Measurements from ENCODE around the gene CIB4. TPM values are rescaled to one million over a fixed set of nuclear protein-coding genes. Genes with fewer than 3 reads are reported as not detected.
A peak's percentile ranks its signal among the peaks of the same experiment; 100 is the strongest.

CIB4 gene
- total and polyA plus RNA-seq, 9 of the 15 experiments (the other 6 are each of a cell fraction or from before 2014, with no cell fraction given), result not detected

DNA sequence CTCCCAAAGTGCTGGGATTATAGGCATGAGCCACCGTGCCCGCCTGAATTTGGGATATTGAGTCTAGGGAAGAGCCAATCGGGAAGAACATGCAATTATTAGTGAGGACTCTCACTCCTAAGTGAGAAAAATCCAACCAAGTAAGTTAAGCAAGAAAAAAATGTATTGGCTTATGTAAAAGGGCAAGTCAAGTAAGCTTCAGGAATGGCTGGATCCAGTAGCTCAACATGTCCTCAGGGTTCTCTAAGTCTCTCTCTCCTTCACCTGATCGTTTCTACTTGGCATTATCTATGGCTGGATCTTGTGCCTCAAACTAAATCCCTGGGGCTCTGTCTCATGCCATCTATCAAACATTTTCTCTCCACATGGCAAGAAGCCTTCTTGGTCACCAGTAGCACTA lies 16.1 kb upstream of the CIB4 start:
- Histone ChIP-seq H3K36me3 (ENCODE audit: control insufficient read depth, insufficient read depth, low read length) (no peaks in the 10 kb centered on the region), H3K27me3 (ENCODE audit: control insufficient read depth in 2 of 2, insufficient read depth in 2 of 2, low read length in 2 of 2) (peaks cover 12 to 32% of the 10 kb centered on the region in 2 experiments), H3K9me1 (ENCODE audit: control insufficient read depth, insufficient read depth, low read length) (no peaks in the 10 kb centered on the region), H3K9me3 (replicated peaks; ENCODE audit: control insufficient read depth, insufficient read depth, low read depth, low read length) (no peaks in the 10 kb centered on the region), H4K20me1 (replicated peaks; ENCODE audit: control insufficient read depth, insufficient read depth, low read length) (no peaks in the 10 kb centered on the region), H3K4me2 (ENCODE audit: insufficient read depth, low read length) (no peak overlapping the region), H3K27ac (ENCODE audit: extremely low read depth, low read depth, low read length) (no peak overlapping the region), H2AFZ (ENCODE audit: low read depth, low read length) (no peak overlapping the region), H3K4me1 (replicated peaks in 1 of 2; ENCODE audit: control insufficient read depth in 2 of 2, insufficient read depth in 2 of 2, low read length in 2 of 2) (peaks cover 0 to 3% of the 10 kb centered on the region in 2 experiments; a peak in 1 of 5 replicates), H3K4me3 (no peak overlapping the region), H3K9ac (ENCODE audit: insufficient read depth in 1 of 2, low read depth in 2 of 2, low read length in 2 of 2) (no peak overlapping the region), H3K79me2 (ENCODE audit: control insufficient read depth, insufficient read depth, low read length) (no peaks in the 10 kb centered on the region)
- POLR2A ChIA-PET, result interaction anchor here (0.6 kb wide), 1 partner anchor 9 kb away, joined by 3 read pairs; no protein-coding TSS in a partner anchor
- WGBS (ENCODE audit: insufficient coverage, low coverage, missing lambda C conversion rate), result 0% methylated on average over 4 of the region's 4 CpGs
- in situ Hi-C loops (cut with MboI) (no loop called here), intact Hi-C loops (cut with micrococcal nuclease) (no loop called here)
- TF ChIP-seq ESRRA (IDR thresholded peaks at IDR 0.05; ENCODE audit: borderline replicate concordance, low read depth), result no peak
- TF ChIP-seq RBM25 (IDR thresholded peaks at IDR 0.05; ENCODE audit: low read depth, low read length, severe bottlenecking), result peak; percentile 10
- TF ChIP-seq ZNF174 (CRISPR knock-in tag; IDR thresholded peaks at IDR 0.05), result no peak
- ATAC-seq (no peak), DNase-seq (ENCODE audit: extremely low read depth in 1 of 4, low spot score in 3 of 4) (no peak), FAIRE-seq (no peak)
- CTCF ChIA-PET (ENCODE audit: low intra/inter-chr PET ratio), result no interaction called here
- no TSS peak for BruUV-seq (replicated peaks)

DNA sequence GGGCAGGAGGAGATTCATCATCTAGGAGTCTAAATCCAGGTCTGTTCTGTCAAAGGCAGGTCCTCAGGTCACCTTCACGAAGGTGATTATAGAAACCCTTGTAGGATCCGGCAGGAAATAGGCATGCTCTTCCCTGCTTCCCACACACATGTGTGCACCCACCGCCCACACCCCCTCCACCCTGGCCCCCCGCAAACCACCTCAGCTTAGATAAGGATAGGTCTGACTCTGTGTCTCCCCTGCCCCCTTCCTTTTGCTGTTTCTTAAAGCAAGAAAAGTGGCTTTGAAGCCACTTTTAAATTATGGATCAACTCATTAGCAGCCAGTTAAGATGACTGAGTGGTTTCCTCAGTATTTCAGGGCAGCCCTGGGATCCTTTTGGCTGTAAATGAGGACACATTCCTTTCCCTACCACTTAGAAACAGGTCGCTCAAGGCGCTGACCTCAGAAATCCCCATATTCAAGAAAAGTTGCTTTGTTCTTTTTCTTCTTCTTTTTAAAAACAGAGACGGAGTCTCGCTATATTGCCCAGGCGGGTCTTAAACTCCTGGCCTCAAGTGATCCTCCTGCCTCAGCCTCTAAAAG lies 14.5 kb upstream of the CIB4 start:
- no peak overlapping the region for H3K4me3 ChIP-seq
- TF ChIP-seq EP400 (IDR thresholded peaks at IDR 0.05) (no peak), MEF2D (tag; conservative IDR thresholded peaks at IDR 0.05; ENCODE audit: low read depth) (no peak), ZNF263 (CRISPR knock-in tag; IDR thresholded peaks at IDR 0.05; ENCODE audit: borderline replicate concordance) (no peak), ZNF354B (CRISPR knock-in tag; IDR thresholded peaks at IDR 0.05) (no peak), SRSF3 (IDR thresholded peaks at IDR 0.05; ENCODE audit: insufficient read depth, low read length) (no peak), ETV5 (CRISPR knock-in tag; IDR thresholded peaks at IDR 0.05; ENCODE audit: low read depth) (no peak), ELF2 (CRISPR knock-in tag; IDR thresholded peaks at IDR 0.05) (no peak)
- TF ChIP-seq, protein P1, sequence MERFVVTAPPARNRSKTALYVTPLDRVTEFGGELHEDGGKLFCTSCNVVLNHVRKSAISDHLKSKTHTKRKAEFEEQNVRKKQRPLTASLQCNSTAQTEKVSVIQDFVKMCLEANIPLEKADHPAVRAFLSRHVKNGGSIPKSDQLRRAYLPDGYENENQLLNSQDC (CRISPR knock-in tag; IDR thresholded peaks at IDR 0.05), result no peak
- TF ChIP-seq, protein P2, sequence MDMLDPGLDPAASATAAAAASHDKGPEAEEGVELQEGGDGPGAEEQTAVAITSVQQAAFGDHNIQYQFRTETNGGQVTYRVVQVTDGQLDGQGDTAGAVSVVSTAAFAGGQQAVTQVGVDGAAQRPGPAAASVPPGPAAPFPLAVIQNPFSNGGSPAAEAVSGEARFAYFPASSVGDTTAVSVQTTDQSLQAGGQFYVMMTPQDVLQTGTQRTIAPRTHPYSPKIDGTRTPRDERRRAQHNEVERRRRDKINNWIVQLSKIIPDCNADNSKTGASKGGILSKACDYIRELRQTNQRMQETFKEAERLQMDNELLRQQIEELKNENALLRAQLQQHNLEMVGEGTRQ (CRISPR knock-in tag; IDR thresholded peaks at IDR 0.05), result no peak
- TF ChIP-seq, protein P3, sequence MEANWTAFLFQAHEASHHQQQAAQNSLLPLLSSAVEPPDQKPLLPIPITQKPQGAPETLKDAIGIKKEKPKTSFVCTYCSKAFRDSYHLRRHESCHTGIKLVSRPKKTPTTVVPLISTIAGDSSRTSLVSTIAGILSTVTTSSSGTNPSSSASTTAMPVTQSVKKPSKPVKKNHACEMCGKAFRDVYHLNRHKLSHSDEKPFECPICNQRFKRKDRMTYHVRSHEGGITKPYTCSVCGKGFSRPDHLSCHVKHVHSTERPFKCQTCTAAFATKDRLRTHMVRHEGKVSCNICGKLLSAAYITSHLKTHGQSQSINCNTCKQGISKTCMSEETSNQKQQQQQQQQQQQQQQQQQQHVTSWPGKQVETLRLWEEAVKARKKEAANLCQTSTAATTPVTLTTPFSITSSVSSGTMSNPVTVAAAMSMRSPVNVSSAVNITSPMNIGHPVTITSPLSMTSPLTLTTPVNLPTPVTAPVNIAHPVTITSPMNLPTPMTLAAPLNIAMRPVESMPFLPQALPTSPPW (CRISPR knock-in tag; IDR thresholded peaks at IDR 0.05), result no peak
- FAIRE-seq (no peak), ATAC-seq (no peak), DNase-seq (ENCODE audit: extremely low read depth in 1 of 4, low spot score in 3 of 4) (no peak)
- intact Hi-C loops (cut with micrococcal nuclease), result no loop called here
- no peaks in the 10 kb centered on the region for H3K36me3 ChIP-seq (ENCODE audit: control insufficient read depth, insufficient read depth, low read length)
- ChIA-PET POLR2A (no interaction called here), CTCF (ENCODE audit: low intra/inter-chr PET ratio) (no interaction called here)
- no TSS peak for BruUV-seq (replicated peaks)
- H3K4me1 ChIP-seq (replicated peaks in 1 of 2; ENCODE audit: control insufficient read depth in 2 of 2, insufficient read depth in 2 of 2, low read length in 2 of 2), result peaks cover 0 to 3% of the 10 kb centered on the region in 2 experiments; a peak in 1 of 5 replicates
- in situ Hi-C loops (cut with MboI), result no loop called here
- no peaks in the 10 kb centered on the region for H3K9me1 ChIP-seq (ENCODE audit: control insufficient read depth, insufficient read depth, low read length)
- H3K27ac ChIP-seq (ENCODE audit: extremely low read depth, low read depth, low read length), result no peak overlapping the region
- no peaks in the 10 kb centered on the region for H3K79me2 ChIP-seq (ENCODE audit: control insufficient read depth, insufficient read depth, low read length)
- H3K27me3 ChIP-seq (ENCODE audit: control insufficient read depth in 2 of 2, insufficient read depth in 2 of 2, low read length in 2 of 2), result peaks cover 21 to 44% of the 10 kb centered on the region in 2 experiments
- no peaks in the 10 kb centered on the region for H3K9me3 ChIP-seq (replicated peaks; ENCODE audit: control insufficient read depth, insufficient read depth, low read depth, low read length)
- H3K4me2 ChIP-seq (ENCODE audit: insufficient read depth, low read length), result no peak overlapping the region
- no peak overlapping the region for H2AFZ ChIP-seq (ENCODE audit: low read depth, low read length)
- 7% methylated on average over 7 of the region's 9 CpGs for WGBS (ENCODE audit: insufficient coverage, low coverage, missing lambda C conversion rate)
- H3K9ac ChIP-seq (ENCODE audit: insufficient read depth in 1 of 2, low read depth in 2 of 2, low read length in 2 of 2), result no peak overlapping the region
- H4K20me1 ChIP-seq (replicated peaks; ENCODE audit: control insufficient read depth, insufficient read depth, low read length), result no peaks in the 10 kb centered on the region
